ENCODE results near the gene SSX4B.
"Not testable (repeated sequence)": the region's sequence is repeated elsewhere in the genome, so short reads cannot be mapped to it uniquely, and the experiment has no call there.

Gene SSX4B, protein sequence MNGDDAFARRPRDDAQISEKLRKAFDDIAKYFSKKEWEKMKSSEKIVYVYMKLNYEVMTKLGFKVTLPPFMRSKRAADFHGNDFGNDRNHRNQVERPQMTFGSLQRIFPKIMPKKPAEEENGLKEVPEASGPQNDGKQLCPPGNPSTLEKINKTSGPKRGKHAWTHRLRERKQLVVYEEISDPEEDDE

DNA sequence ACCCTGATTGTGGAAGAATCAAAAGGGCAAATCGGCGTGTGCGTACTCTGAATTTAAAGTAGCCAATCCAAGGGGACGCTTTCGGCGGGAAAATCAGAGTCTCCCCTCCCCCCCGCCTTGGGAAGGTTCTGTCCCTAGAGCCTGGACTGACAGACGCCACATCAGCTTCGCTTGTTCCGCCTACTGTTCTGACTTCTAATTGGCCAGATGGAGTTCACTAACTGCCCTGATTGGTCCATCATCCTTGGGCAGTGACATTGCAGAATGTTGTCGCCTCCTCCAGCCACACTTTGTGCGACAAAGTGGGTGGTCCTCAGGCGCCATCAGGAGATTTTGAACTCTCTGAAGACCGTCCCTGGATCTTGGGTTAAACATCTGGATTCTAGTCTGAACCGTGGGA lies at the start of gene SSX4B:
Gene SSX4B, minus strand, starts transcription at position 101 of the 400 bp plus-strand sequence. CDS start 588 bp downstream, outside the sequence.
- not testable (repeated sequence) for DNase-seq

- no peak for DNase-seq
These were observed 48.8 kb upstream of the SSX4B start for GRCh38 chrX:48460606-48461005.

- DNase-seq, result no peak
These were observed 48.3 kb upstream of the SSX4B start for GRCh38 chrX:48460031-48460430.

- no peak for DNase-seq
These were observed 47.7 kb upstream of the SSX4B start for GRCh38 chrX:48459483-48459882.

DNA sequence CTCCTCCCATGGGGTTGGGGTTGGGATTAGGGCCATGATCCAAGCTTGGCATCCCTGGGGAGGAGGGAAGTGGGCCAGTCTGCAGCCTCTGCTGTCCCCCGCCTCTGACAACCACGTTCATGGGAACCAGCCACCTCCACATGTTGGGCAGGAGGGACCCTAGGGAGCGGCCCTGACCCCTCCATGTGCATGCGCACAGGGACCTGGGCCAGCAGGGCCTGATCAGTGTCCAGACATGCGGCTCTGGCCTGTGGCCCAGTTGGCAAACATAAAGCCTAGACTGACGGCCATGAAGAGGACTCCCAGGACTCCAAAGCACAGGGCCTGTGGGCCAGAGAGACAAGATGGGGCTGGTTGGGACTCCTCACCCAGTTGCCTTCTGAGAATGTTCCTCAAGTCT lies 47.0 kb upstream of the SSX4B start:
- DNase-seq, result no peak

DNA sequence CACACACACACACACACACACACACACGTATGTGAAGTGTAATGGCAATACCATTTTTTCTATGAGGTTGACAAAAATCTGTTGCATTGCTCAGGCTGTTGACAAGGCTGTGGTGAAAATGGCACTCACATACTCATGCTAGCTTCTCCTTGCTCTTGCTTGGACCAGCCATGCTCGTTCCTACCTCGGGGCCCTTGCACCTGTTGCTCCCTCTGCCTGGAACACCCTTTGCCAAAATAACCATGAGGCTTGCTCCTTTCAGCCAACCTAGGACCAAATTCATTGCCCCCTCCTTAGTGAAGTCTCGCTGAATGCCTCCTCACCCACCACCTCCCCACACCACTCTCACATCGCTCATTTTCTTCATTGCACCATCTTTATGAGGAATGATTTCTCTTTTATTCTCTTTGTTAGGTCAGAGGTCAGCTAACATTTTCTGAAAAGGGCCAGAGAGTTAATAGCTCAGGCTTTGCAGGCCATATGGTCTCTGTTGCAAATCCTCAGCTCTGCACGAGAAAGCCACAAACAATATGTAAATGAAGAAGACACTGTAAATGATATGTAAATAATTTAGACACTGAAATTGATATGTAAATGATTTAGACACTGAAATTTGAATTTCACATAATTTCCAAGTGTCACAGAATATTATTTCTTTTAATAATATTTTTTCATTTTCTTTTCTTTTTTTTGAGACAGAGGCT lies 45.0 kb upstream of the SSX4B start:
- DNase-seq, result no peak

- DNase-seq, result no peak
These were observed 39.9 kb upstream of the SSX4B start for GRCh38 chrX:48451708-48452107.

DNA sequence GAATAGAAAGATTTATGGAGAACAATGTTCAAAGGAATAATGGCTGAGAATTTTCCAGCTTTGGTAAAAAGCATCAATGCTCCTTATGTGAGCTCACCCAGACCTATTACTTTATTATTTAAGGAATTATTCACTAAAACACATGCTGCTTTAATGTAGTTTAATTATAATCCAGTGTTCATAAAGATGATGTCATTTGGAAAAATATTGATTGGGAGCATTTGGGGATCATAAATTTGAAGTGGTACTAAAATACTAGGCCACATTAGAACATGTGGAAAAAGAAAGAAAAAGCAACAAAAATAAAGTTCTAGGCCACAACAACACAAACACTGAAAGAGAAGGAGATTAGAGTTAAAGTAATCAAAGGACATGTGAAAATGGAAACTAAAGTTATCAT lies 38.3 kb upstream of the SSX4B start:
- DNase-seq, result no peak

- DNase-seq, result not testable (repeated sequence)
These were observed 35.4 kb upstream of the SSX4B start for GRCh38 chrX:48447201-48447600.

DNA sequence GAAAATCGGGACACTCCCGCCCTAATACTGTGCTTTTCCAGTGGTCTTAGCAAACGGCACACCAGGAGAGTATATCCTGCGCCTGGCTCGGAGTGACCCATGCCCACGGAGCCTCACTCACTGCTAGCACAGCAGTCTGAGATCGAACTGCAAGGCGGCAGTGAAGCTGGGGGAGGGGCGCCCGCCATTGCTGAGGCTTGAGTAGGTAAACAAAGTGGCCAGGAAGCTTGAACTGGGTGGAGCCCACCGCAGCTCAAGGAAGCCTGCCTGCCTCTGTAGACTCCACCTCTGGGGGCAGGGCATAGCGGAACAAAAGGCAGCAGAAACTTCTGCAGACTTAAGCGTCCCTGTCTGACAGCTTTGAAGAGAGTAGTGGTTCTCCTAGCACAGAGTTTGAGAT lies 22.0 kb upstream of the SSX4B start:
- DNase-seq, result not testable (repeated sequence)

- not testable (repeated sequence) for DNase-seq
These were observed 18.4 kb upstream of the SSX4B start for GRCh38 chrX:48430166-48430565.

DNA sequence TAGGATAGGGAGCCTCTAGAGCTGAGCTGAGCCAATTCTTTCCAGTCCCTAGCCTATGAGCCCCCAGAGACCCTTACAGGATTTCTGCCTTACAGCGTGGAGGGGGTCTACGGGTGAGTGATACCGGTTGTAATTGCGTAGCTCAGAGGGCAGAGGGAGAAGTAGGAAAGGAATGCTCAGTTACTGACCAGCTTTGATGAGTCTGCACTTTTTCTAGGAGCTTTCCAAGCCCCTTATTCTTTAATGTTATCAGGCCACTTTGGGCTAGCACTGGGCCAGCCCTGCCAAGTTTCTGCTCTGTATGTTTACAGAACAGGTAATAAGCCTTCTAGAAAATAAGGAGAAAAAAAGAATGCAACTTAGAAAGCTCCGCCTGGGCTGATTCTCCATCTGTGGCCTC lies 17.8 kb upstream of the SSX4B start:
- DNase-seq, result not testable (repeated sequence)

GRCh38 chrX:48427027-48427716 lies 15.4 kb upstream of the SSX4B start:
- DNase-seq, result not testable (repeated sequence)

DNA sequence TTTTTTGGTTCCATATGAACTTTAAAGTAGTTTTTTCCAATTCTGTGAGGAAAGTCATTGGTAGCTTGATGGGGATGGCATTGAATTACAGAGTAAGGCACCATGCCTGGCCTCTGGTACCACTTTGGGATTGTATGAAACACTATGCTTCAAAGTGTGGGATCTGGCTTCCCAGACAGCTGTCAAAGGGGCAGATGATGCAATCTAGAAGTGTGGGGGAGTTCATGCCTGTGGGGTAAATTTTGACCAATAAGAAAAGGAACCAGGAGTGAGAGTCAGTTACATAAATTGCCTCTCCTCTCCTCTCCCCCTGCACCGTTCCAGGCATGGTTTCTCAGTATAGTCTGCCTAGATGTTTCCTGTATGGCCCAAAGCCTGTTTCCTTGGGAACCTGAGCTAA lies 13.9 kb downstream of the SSX4B start:
- DNase-seq, result not testable (repeated sequence)

DNA sequence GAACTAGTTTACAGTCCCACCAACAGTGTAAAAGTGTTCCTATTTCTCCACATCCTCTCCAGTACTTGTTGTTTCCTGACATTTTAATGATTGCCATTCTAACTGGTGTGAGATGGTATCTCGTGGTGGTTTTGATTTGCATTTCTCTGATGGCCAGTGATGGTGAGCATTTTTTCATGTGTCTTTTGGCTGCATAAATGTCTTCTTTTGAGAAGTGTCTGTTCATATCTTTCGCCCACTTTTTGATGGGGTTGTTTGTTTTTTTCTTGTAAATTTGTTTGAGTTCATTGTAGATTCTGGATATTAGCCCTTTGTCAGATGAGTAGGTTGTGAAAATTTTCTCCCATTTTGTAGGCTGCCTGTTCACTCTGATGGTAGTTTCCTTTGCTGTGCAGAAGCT lies 14.8 kb downstream of the SSX4B start:
- not testable (repeated sequence) for DNase-seq

DNA sequence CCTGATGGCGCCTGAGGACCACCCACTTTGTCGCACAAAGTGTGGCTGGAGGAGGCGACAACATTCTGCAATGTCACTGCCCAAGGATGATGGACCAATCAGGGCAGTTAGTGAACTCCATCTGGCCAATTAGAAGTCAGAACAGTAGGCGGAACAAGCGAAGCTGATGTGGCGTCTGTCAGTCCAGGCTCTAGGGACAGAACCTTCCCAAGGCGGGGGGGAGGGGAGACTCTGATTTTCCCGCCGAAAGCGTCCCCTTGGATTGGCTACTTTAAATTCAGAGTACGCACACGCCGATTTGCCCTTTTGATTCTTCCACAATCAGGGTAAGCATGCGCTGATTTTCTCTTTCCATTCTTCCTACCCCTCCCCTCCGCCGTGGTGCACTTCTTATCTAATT lies 28.5 kb downstream of the SSX4B start, which contains the start of gene SSX4:
Gene SSX4, plus strand, starts transcription at position 301 of the 400 bp plus-strand sequence. CDS start 515 bp downstream, outside the sequence.
- not testable (repeated sequence) for DNase-seq

DNA sequence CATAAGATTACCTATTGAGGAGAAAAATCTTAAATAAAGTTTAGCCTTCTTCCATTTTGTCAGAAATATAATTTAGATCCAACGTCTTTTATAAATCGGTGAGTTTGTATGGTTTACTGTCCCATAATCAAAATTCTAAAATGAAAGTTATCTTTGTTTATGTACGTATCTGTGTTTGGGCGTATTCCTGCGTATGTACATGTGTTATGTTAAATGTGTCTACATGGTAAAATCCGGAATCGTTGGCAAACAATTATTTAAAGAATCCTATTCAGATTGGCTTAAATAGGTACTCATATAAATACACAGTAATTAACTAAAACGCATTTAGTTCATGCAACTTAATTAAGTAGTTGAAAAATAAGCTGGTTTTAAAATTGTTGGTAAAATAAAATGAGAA lies 41.4 kb downstream of the SSX4B start:
- DNase-seq, result not testable (repeated sequence)

DNA sequence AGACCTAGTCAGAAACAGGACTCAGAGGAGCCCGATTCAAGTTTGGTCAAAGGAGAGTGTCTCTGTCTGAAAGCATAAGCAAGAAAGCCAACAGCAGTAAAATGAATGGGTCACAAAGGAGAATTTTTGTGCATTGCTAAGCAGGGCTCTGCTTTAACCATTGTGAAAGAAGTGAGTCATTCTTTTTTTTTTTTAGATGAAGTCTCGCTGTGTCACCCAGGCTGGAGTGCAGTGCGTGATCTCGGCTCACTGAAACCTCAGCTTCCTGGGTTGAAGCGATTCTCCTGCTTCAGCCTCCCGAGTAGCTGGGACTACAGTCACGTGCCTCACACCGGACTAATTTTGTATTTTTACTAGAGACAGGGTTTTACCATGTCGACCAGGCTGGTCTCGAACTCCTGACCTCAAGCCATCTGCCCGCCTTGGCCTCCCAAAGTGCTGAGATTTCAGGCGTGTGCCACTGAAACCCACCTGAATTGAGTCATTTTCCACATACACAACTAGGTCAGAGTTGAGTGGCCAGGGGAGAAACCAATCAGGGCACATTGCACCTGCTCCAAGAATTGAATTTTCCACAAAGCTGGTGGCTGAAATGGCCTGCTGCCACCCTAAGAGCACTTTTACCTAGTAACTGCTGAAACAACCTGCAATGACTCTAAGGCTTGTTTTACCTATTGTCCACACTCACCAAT lies 43.9 kb downstream of the SSX4B start:
- DNase-seq, result not testable (repeated sequence)

- DNase-seq, result not testable (repeated sequence)
These were observed 52.5 kb downstream of the SSX4B start for GRCh38 chrX:48359281-48359680.

- DNase-seq, result no peak
These were observed 54.1 kb downstream of the SSX4B start for GRCh38 chrX:48357681-48358080.

DNA sequence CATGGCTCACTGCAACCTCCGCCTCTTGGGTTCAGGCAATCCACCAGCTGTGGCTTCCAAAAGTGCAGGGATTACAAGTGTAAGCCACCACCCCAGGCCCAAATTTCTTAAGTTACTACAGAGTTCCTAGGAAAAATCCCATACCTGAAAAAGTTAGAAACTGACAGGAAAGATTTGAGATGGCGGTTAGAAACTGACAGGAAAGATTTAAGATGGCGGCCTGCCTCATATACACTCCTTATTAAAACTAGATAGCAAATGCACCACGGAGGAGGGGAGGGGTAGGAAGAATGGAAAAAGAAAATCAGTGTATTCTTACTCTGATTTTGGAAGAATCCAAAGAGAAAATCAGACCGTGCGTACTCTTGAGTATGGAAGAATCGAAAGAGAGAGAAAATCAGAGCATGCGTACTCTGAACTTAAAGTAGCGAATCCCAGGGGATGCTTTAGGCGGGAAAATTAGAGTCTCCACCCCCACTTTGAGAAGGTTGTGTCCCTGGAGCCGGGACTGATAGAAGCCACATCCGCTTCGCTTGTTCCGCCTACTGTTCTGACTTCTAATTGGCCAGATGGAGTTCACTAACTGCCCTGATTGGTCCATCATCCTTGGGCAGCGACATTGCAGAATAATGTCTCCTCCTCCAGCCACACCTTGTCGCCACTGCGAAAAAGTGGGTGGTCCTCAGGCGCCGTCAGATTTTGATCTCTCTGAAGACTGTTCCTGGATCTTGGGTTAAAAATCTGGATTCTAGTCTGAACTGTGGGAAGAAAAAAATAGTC lies 55.3 kb downstream of the SSX4B start, which contains the start of gene SSX3:
Gene SSX3, minus strand, starts transcription at position 389 of the 780 bp plus-strand sequence. CDS start 1,454 bp downstream, outside the sequence.
- not testable (repeated sequence) for DNase-seq

Data from activated T-cell treated with anti-CD3 and anti-CD28 coated beads for 4 hours (primary cell).